RWPE1 (cell line): ENCODE measurements around the gene NEUROD1.

ENCODE experiments used
- CTCF ChIA-PET: fragments of 350-600 bp; sonication (Branson Sonifier 250); formaldehyde crosslinking; extraction: SDS; loops from one replicate; lab custom pipeline; 2021; lab: Yijun Ruan, JAX
- POLR2A ChIA-PET: fragments of 400-600 bp; formaldehyde crosslinking; extraction: SDS; loops from one replicate; lab custom pipeline; 2020; ENCODE audit warnings: antibody characterized with exemption; ENCODE audit not compliant: low non-redundant PET; lab: Yijun Ruan, JAX
- DNase-seq: peaks from one replicate; pipeline ENCODE4 v3.0.0; 2012; ENCODE audit warnings: low spot score
- H3K27ac ChIP-seq: fragments of 450-650 bp; 2 replicates; pipeline ENCODE4 v1.5.1; 2017
- CTCF ChIP-seq: fragments of 450-650 bp; conservative IDR thresholded peaks from 2 replicates; pipeline ENCODE4 v1.5.1; 2017; ENCODE audit warnings: low read depth, mild to moderate bottlenecking

Gene NEUROD1

GRCh38 chr2:181680937-181681811, 857 bp upstream of the NEUROD1 start:
- ChIA-PET CTCF (interaction anchor here (0.5 kb wide), 1 partner anchor 528 kb away, joined by 3 read pairs; no protein-coding TSS in a partner anchor), POLR2A (no interaction called here)
- H3K27ac ChIP-seq, result no peak overlapping the region
- TF ChIP-seq CTCF, result no peak
- no peak for DNase-seq

DNA sequence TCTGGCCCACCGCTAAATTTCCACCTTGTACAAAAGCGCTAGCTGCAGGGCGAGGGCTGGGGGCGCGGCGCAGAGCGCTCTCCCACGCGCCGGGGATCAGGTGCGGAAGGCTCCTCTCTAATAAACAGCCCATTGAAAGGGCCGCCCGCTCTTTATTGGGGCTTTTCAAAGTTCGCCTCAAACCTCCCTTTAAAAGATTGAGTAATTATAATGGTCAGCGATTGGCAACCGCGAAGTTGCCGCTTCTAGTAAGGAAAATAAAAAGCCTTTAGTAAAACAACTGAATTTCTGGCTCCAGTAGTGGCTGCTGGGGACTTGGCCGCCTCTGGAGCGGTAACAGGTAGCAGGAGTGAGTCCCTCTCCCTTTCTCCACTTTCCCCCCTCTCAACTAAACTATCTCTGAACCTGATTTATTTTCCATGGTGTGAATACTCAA, 755 bp downstream of the NEUROD1 start:
- TF ChIP-seq CTCF, result no peak
- H3K27ac ChIP-seq, result no peak overlapping the region
- DNase-seq, result no peak
- ChIA-PET CTCF (interaction anchor here (0.6 to 0.7 kb wide), 2 partner anchors 35 to 222 kb away, joined by 3 read pairs; no protein-coding TSS in a partner anchor), POLR2A (interaction anchor here (0.5 kb wide), 1 partner anchor 24 kb away, joined by 3 read pairs; no protein-coding TSS in a partner anchor)

- DNase-seq, result no peak
- no peak overlapping the region for H3K27ac ChIP-seq
- no peak for TF ChIP-seq CTCF
- ChIA-PET POLR2A (interaction anchor here (0.5 kb wide), 1 partner anchor 23 kb away, joined by 3 read pairs; no protein-coding TSS in a partner anchor), CTCF (interaction anchor here (0.6 to 0.7 kb wide), 2 partner anchors 221 to 493 kb away, joined by 3 read pairs; no protein-coding TSS in a partner anchor)
Observed at GRCh38 chr2:181678861-181679543, 1.3 kb downstream of the NEUROD1 start.

DNA sequence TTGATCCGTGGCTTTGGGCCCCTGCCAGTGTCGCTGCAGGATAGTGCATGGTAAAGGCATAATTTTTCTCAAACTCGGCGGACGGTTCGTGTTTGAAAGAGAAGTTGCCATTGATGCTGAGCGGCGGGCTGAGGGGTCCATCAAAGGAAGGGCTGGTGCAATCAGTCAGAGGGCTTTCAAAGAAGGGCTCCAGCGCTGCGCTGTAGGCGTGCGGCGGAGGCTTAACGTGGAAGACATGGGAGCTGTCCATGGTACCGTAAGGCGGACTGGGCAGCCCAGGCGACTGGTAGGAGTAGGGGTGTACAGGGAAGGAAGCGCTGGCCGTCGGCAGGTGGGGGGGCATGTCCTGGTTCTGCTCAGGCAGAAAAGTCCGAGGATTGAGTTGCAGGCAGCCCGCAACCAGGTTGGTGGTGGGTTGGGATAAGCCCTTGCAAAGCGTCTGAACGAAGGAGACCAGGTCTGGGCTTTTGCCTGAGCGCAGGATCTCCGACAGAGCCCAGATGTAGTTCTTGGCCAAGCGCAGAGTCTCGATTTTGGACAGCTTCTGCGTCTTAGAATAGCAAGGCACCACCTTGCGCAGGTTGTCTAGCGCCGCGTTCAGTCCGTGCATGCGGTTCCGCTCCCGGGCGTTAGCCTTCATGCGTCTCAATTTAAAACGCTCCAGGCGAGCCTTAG, 2.3 kb downstream of the NEUROD1 start:
- H3K27ac ChIP-seq, result no peak overlapping the region
- CTCF ChIA-PET, result interaction anchor here (0.6 kb wide), 1 partner anchor 20 kb away, joined by 5 read pairs; no protein-coding TSS in a partner anchor
- no peak for TF ChIP-seq CTCF
- POLR2A ChIA-PET, result no interaction called here
- DNase-seq, result peak; percentile 36

DNA sequence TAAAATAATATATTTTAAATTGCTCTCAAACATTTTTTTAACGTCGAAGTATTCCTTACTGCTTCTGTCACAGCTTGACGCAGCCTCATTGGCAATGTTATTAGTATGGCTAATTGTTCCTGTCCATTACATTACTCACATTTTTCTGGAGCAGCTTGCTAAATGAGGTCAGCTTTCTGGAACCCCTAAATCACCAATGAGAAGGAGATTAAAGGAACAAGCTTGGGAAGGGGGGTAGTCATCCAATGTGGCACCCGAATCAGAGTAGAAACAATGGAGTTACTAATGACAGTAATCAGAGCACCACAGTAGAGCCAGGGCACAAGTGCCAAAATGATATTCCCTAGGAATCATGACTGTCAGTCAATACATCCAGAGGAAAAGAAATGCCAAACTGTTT, 5.1 kb downstream of the NEUROD1 start:
- DNase-seq, result no peak
- TF ChIP-seq CTCF, result no peak
- ChIA-PET POLR2A (no interaction called here), CTCF (no interaction called here)
- no peak overlapping the region for H3K27ac ChIP-seq

GRCh38 chr2:181674461-181674860, 5.9 kb downstream of the NEUROD1 start:
- CTCF ChIA-PET, result no interaction called here
- no peak overlapping the region for H3K27ac ChIP-seq

More at GRCh38 chr2:181674461-181674860, 5.9 kb downstream of the NEUROD1 start:
- POLR2A ChIA-PET, result no interaction called here
- DNase-seq, result no peak
- no peak for TF ChIP-seq CTCF
